Kidney epithelial cell (primary cell): Measurements from ENCODE around the gene MLST8. TPM values are rescaled to one million over a fixed set of nuclear protein-coding genes. Genes with fewer than 3 reads are reported as not detected.

Experiments used
- DNase-seq: peaks from one replicate; pipeline ENCODE4 v3.0.0-alpha.2; 2010; ENCODE audit warnings: low read depth
- H3K27me3 ChIP-seq: 2 replicates; pipeline ENCODE4 v1.6.0; 2011; ENCODE audit warnings: low read length; ENCODE audit not compliant: control insufficient read depth, insufficient read depth
- H3K36me3 ChIP-seq: 2 replicates; pipeline ENCODE4 v1.5.1; 2011; ENCODE audit warnings: low read length; ENCODE audit not compliant: control insufficient read depth, insufficient read depth
- H3K4me3 ChIP-seq: 2 replicates; pipeline ENCODE4 v1.5.1; 2011; ENCODE audit warnings: low read depth, mild to moderate bottlenecking, control low read depth, low read length
- CTCF ChIP-seq: IDR thresholded peaks from 2 replicates; pipeline ENCODE4 v1.5.1; 2011; ENCODE audit warnings: mild to moderate bottlenecking, moderate library complexity, low read length, control low read depth, inconsistent platforms; ENCODE audit not compliant: insufficient read depth, poor library complexity, severe bottlenecking
- total RNA-seq: library from RNA; depleted of rRNA; stranded (reverse); fragments of >200 nt; gene quantifications from 2 replicates; pipeline ENCODE4 v1.2.3, GENCODE V29; 2015

MLST8 gene
- total RNA-seq, 1 donor from 2014 or later: 77.2 TPM

- TF ChIP-seq CTCF: no peak
- Histone ChIP-seq H3K36me3 (peaks cover 2% of the 10 kb centered on the region), H3K27me3 (no peaks in the 10 kb centered on the region), H3K4me3 (no peak overlapping the region)
- DNase-seq: no peak
Observed at GRCh38 chr16:2159175-2159838, 45.9 kb upstream of the MLST8 start.

- H3K4me3 ChIP-seq: no peak overlapping the region
- no peaks in the 10 kb centered on the region for H3K27me3 ChIP-seq
- DNase-seq: no peak
- peaks cover 2% of the 10 kb centered on the region for H3K36me3 ChIP-seq
- TF ChIP-seq CTCF: no peak
Observed at GRCh38 chr16:2160915-2161551, 44.2 kb upstream of the MLST8 start.

DNA sequence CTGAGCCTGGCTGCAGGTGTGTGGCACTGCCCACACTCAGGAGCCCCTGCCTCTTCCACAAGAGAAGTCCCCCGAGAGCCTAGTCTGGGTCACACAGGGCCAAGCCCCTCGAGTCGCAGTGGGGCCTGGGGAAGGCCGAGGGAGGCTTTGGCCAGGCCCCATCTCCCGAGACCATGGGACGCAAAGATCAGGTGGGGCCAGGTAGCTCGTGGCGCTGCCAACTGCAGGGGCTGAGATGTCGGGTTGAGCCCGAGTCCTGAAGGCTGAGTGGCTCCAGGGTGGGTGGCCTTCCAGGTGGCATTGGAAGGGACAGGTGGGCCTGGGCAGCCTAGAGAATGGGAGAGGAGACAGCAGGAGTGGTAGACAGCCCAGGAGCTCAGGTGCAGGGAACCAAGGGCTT is 43.3 kb upstream of the MLST8 start:
- no peak for DNase-seq
- no peak for TF ChIP-seq CTCF
- H3K4me3 ChIP-seq: no peak overlapping the region
- H3K36me3 ChIP-seq: peaks cover 2% of the 10 kb centered on the region
- H3K27me3 ChIP-seq: no peaks in the 10 kb centered on the region

DNA sequence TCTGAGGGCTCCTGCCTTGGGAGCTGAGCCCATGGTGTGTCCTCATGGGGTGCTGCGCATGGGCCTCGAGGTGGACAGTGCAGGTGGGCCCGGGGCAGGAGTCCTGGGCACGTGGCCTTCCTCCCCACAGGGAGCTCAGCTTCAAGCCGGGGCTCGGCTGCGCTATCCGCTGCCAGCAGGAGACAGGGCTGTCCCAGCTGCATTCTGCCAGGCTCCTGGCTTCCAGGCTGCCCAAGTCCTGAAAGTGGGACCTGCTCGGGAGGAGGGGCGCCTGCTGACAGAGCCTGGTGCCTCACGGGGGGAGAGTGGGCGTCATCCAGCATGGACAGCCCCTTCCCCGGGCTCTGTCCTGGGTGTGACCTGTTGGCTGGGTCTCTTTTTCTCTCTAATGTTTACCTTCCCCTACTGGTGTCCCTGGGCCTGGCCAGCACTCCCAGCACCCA is 42.6 kb upstream of the MLST8 start:
- H3K27me3 ChIP-seq: no peaks in the 10 kb centered on the region
- DNase-seq: no peak
- H3K36me3 ChIP-seq: no peaks in the 10 kb centered on the region
- no peak overlapping the region for H3K4me3 ChIP-seq
- no peak for TF ChIP-seq CTCF

DNA sequence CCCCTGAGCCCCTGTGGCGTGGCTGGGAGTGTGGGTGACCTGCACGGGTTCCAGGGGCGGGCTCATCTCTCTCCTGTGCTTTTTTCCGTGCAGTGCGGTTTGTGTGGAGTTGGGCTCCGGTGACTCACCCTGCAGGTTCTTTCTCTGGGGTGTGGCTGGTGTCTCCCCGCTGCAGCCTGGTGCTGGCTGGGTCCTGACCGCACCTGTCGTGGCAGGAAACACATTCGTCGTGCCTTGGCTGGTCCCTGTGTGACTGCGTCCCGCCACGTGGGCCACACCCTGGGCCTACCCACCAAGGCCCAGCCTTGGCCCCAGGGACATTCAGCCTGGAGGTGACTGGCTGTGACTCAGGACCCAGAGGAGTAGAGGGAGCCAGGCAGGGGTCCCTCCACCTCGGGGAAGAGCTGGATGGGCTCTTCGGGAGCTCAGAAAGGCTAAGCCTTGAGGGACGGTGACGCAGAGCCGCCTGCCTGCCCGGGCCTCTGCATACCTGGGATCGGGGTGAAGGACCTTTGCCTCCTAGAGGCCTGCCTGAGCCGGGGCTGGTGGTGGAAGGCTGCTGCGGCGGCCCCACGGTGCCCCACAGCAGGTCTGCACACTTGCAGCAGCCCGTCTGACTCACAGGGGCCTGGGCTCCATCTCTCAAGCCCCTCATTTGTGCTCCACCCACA is 41.9 kb upstream of the MLST8 start:
- H3K36me3 ChIP-seq: no peaks in the 10 kb centered on the region
- no peak for TF ChIP-seq CTCF
- H3K4me3 ChIP-seq: no peak overlapping the region
- H3K27me3 ChIP-seq: no peaks in the 10 kb centered on the region
- DNase-seq: no peak
